ENCODE measurements around the gene RNF4. TPM values are rescaled to one million over a fixed set of nuclear protein-coding genes. Genes with fewer than 3 reads are reported as not detected.

The RNF4 gene
- polyA plus RNA-seq (2013): 42.2 and 43.1 TPM in 2 replicates

- Histone ChIP-seq H3K27ac (ENCODE audit: low read depth, low read length) (peak within 1 kb of the TSS; percentile 60), H2BK120ac (ENCODE audit: insufficient read depth, low read length, poor library complexity) (peak within 1 kb of the TSS; percentile 86), H3K23ac (ENCODE audit: low read length) (no peak within 1 kb of the TSS), H2BK12ac (ENCODE audit: low read length) (no peak within 1 kb of the TSS), H3K4me2 (ENCODE audit: low read length) (peak within 1 kb of the TSS; percentile 90), H2AFZ (ENCODE audit: insufficient read depth, low read length, poor library complexity) (peak within 1 kb of the TSS; percentile 90), H3K27me3 (ENCODE audit: insufficient read depth, low read length) (peaks cover 2% of the 10 kb centered on the region), H3K79me1 (ENCODE audit: low read length) (peaks cover 14% of the 10 kb centered on the region), H3K4me1 (ENCODE audit: control insufficient read depth in 1 of 2, insufficient read depth in 2 of 2, low read length in 2 of 2) (peaks cover 5 to 10% of the 10 kb centered on the region in 2 experiments), H3K9me3 (ENCODE audit: insufficient read depth, low read depth, low read length) (no peaks in the 10 kb centered on the region), H4K8ac (ENCODE audit: low read depth, low read length) (peak within 1 kb of the TSS; percentile 96), H3K4me3 (ENCODE audit: low read depth, low read length) (peak within 1 kb of the TSS; percentile 90), H4K12ac (ENCODE audit: low read depth, low read length) (peak within 1 kb of the TSS; percentile 95), H4K91ac (ENCODE audit: low read depth, low read length) (peak within 1 kb of the TSS; percentile 91), H3K18ac (ENCODE audit: low read length) (peak within 1 kb of the TSS; percentile 85), H3K14ac (ENCODE audit: low read length) (peak within 1 kb of the TSS; percentile 98), H3K9ac (ENCODE audit: low read length) (peak within 1 kb of the TSS; percentile 93), H2BK5ac (ENCODE audit: low read depth, low read length, poor library complexity) (peak within 1 kb of the TSS; percentile 82), H3K4ac (ENCODE audit: low read depth, low read length) (peak within 1 kb of the TSS; percentile 99), H3K36me3 (ENCODE audit: control insufficient read depth in 1 of 2, insufficient read depth in 2 of 2, low read length in 2 of 2) (peaks cover 14 to 16% of the 10 kb centered on the region in 2 experiments), H3K79me2 (ENCODE audit: control insufficient read depth, insufficient read depth, low read length, poor library complexity) (peaks cover 28% of the 10 kb centered on the region), H2AK5ac (ENCODE audit: low read length) (peak within 1 kb of the TSS; percentile 95)
- DNase-seq: peak; percentile 96 to 97
- WGBS (ENCODE audit: extremely low coverage, insufficient coverage, insufficient read length): no CpG with 5 or more reads among the region's 74 CpGs
Observed at GRCh38 chr4:2468456-2469191, at the start of gene RNF4. Gene RNF4, plus strand, starts transcription at chr4:2469106. Its CDS starts 21,388 bp downstream, at chr4:2490494.

GRCh38 chr4:2419814-2420213 is 49.1 kb upstream of the RNF4 start:
- H2AK5ac ChIP-seq (ENCODE audit: low read length): no peak overlapping the region
- no peak overlapping the region for H3K4ac ChIP-seq (ENCODE audit: low read depth, low read length)
- peaks cover 6% of the 10 kb centered on the region for H3K9me3 ChIP-seq (ENCODE audit: insufficient read depth, low read depth, low read length)
- no peak for DNase-seq
- no peak overlapping the region for H3K23ac ChIP-seq (ENCODE audit: low read length)
- no peak overlapping the region for H3K4me2 ChIP-seq (ENCODE audit: low read length)
- peaks cover 5 to 11% of the 10 kb centered on the region in 2 experiments for H3K4me1 ChIP-seq (ENCODE audit: control insufficient read depth in 1 of 2, insufficient read depth in 2 of 2, low read length in 2 of 2)
- H3K36me3 ChIP-seq (ENCODE audit: control insufficient read depth in 1 of 2, insufficient read depth in 2 of 2, low read length in 2 of 2): no peaks in the 10 kb centered on the region
- no peak overlapping the region for H3K14ac ChIP-seq (ENCODE audit: low read length)
- H3K27me3 ChIP-seq (ENCODE audit: insufficient read depth, low read length): peaks cover 46% of the 10 kb centered on the region
- H4K91ac ChIP-seq (ENCODE audit: low read depth, low read length): no peak overlapping the region
- H3K79me1 ChIP-seq (ENCODE audit: low read length): no peaks in the 10 kb centered on the region
- no peak overlapping the region for H2BK120ac ChIP-seq (ENCODE audit: insufficient read depth, low read length, poor library complexity)
- H3K79me2 ChIP-seq (ENCODE audit: control insufficient read depth, insufficient read depth, low read length, poor library complexity): no peaks in the 10 kb centered on the region
- no peak overlapping the region for H4K8ac ChIP-seq (ENCODE audit: low read depth, low read length)
- H3K18ac ChIP-seq (ENCODE audit: low read length): no peak overlapping the region
- no peak overlapping the region for H3K4me3 ChIP-seq (ENCODE audit: low read depth, low read length)
- no peak overlapping the region for H3K27ac ChIP-seq (ENCODE audit: low read depth, low read length)
- no CpG with 5 or more reads among the region's 9 CpGs for WGBS (ENCODE audit: extremely low coverage, insufficient coverage, insufficient read length)
- no peak overlapping the region for H2BK5ac ChIP-seq (ENCODE audit: low read depth, low read length, poor library complexity)
- no peak overlapping the region for H2BK12ac ChIP-seq (ENCODE audit: low read length)
- H3K9ac ChIP-seq (ENCODE audit: low read length): no peak overlapping the region
- no peak overlapping the region for H4K12ac ChIP-seq (ENCODE audit: low read depth, low read length)
- H2AFZ ChIP-seq (ENCODE audit: insufficient read depth, low read length, poor library complexity): no peak overlapping the region

GRCh38 chr4:2421928-2422327 is 47.0 kb upstream of the RNF4 start:
- H3K9ac ChIP-seq (ENCODE audit: low read length): no peak overlapping the region
- H3K14ac ChIP-seq (ENCODE audit: low read length): no peak overlapping the region
- no peak overlapping the region for H3K27ac ChIP-seq (ENCODE audit: low read depth, low read length)
- no peak overlapping the region for H3K4me2 ChIP-seq (ENCODE audit: low read length)
- no peak overlapping the region for H2BK5ac ChIP-seq (ENCODE audit: low read depth, low read length, poor library complexity)
- H3K4me1 ChIP-seq (ENCODE audit: control insufficient read depth in 1 of 2, insufficient read depth in 2 of 2, low read length in 2 of 2): peaks cover 2 to 9% of the 10 kb centered on the region in 2 experiments
- H2AFZ ChIP-seq (ENCODE audit: insufficient read depth, low read length, poor library complexity): no peak overlapping the region
- H3K4me3 ChIP-seq (ENCODE audit: low read depth, low read length): no peak overlapping the region
- WGBS (ENCODE audit: extremely low coverage, insufficient coverage, insufficient read length): no CpG with 5 or more reads among the region's 6 CpGs
- no peaks in the 10 kb centered on the region for H3K36me3 ChIP-seq (ENCODE audit: control insufficient read depth in 1 of 2, insufficient read depth in 2 of 2, low read length in 2 of 2)
- no peak overlapping the region for H2AK5ac ChIP-seq (ENCODE audit: low read length)
- H3K79me1 ChIP-seq (ENCODE audit: low read length): no peaks in the 10 kb centered on the region
- H3K18ac ChIP-seq (ENCODE audit: low read length): no peak overlapping the region
- H3K79me2 ChIP-seq (ENCODE audit: control insufficient read depth, insufficient read depth, low read length, poor library complexity): no peaks in the 10 kb centered on the region
- no peak overlapping the region for H3K4ac ChIP-seq (ENCODE audit: low read depth, low read length)
- H4K8ac ChIP-seq (ENCODE audit: low read depth, low read length): no peak overlapping the region
- DNase-seq: no peak
- H3K27me3 ChIP-seq (ENCODE audit: insufficient read depth, low read length): peaks cover 30% of the 10 kb centered on the region
- no peak overlapping the region for H3K23ac ChIP-seq (ENCODE audit: low read length)
- H2BK120ac ChIP-seq (ENCODE audit: insufficient read depth, low read length, poor library complexity): no peak overlapping the region
- no peak overlapping the region for H4K12ac ChIP-seq (ENCODE audit: low read depth, low read length)
- no peak overlapping the region for H2BK12ac ChIP-seq (ENCODE audit: low read length)
- no peak overlapping the region for H4K91ac ChIP-seq (ENCODE audit: low read depth, low read length)
- H3K9me3 ChIP-seq (ENCODE audit: insufficient read depth, low read depth, low read length): peaks cover 5% of the 10 kb centered on the region

GRCh38 chr4:2423066-2423465 is 45.8 kb upstream of the RNF4 start:
- Histone ChIP-seq H3K23ac (ENCODE audit: low read length) (no peak overlapping the region), H3K9ac (ENCODE audit: low read length) (no peak overlapping the region), H3K79me2 (ENCODE audit: control insufficient read depth, insufficient read depth, low read length, poor library complexity) (no peaks in the 10 kb centered on the region), H3K9me3 (ENCODE audit: insufficient read depth, low read depth, low read length) (peaks cover 4% of the 10 kb centered on the region), H3K18ac (ENCODE audit: low read length) (no peak overlapping the region), H2BK12ac (ENCODE audit: low read length) (no peak overlapping the region), H4K12ac (ENCODE audit: low read depth, low read length) (no peak overlapping the region), H3K79me1 (ENCODE audit: low read length) (no peaks in the 10 kb centered on the region), H4K8ac (ENCODE audit: low read depth, low read length) (no peak overlapping the region), H2BK5ac (ENCODE audit: low read depth, low read length, poor library complexity) (no peak overlapping the region), H3K27ac (ENCODE audit: low read depth, low read length) (no peak overlapping the region), H3K27me3 (ENCODE audit: insufficient read depth, low read length) (peaks cover 19% of the 10 kb centered on the region), H3K4me1 (ENCODE audit: control insufficient read depth in 1 of 2, insufficient read depth in 2 of 2, low read length in 2 of 2) (peaks cover 2 to 5% of the 10 kb centered on the region in 2 experiments), H3K36me3 (ENCODE audit: control insufficient read depth in 1 of 2, insufficient read depth in 2 of 2, low read length in 2 of 2) (no peaks in the 10 kb centered on the region), H3K4ac (ENCODE audit: low read depth, low read length) (no peak overlapping the region), H4K91ac (ENCODE audit: low read depth, low read length) (no peak overlapping the region), H2AK5ac (ENCODE audit: low read length) (no peak overlapping the region), H2BK120ac (ENCODE audit: insufficient read depth, low read length, poor library complexity) (no peak overlapping the region), H3K4me3 (ENCODE audit: low read depth, low read length) (peak overlapping the region; percentile 60), H2AFZ (ENCODE audit: insufficient read depth, low read length, poor library complexity) (no peak overlapping the region), H3K14ac (ENCODE audit: low read length) (no peak overlapping the region), H3K4me2 (ENCODE audit: low read length) (no peak overlapping the region)
- no peak for DNase-seq
- no CpG with 5 or more reads among the region's 4 CpGs for WGBS (ENCODE audit: extremely low coverage, insufficient coverage, insufficient read length)
